Keratinocyte (primary cell): Measurements from ENCODE around the gene RNMT. TPM values are rescaled to one million over a fixed set of nuclear protein-coding genes. Genes with fewer than 3 reads are reported as not detected.
A peak's percentile ranks its signal among the peaks of the same experiment; 100 is the strongest.

Experiments used
- DNase-seq: peaks from one replicate; pipeline ENCODE4 v3.0.0-alpha.2; 2011; ENCODE audit warnings: low read depth, missing footprints, low spot score
- FAIRE-seq: peaks from 2 replicates; lab custom pipeline; 2011; peaks lifted over from hg19 to GRCh38; lab: Jason Lieb, UNC
- H2AFZ ChIP-seq: 2 replicates; pipeline ENCODE4 v1.6.0; 2012; ENCODE audit warnings: low read length, control low read depth, inconsistent platforms; ENCODE audit not compliant: control insufficient read depth
- H3K27ac ChIP-seq: 2 replicates; pipeline ENCODE4 v1.5.1; 2011; ENCODE audit warnings: low read length; ENCODE audit not compliant: control insufficient read depth, insufficient read depth
- H3K27me3 ChIP-seq: 3 replicates; pipeline ENCODE4 v1.6.0; 2011; ENCODE audit warnings: low read length; ENCODE audit not compliant: control insufficient read depth, insufficient read depth; ENCODE audit errors: extremely low read depth
- H3K36me3 ChIP-seq, 2 experiments: 2 replicates in 1 of 2; 3 replicates in 1 of 2; pipeline ENCODE4 v1.5.1; 2011; ENCODE audit warnings: low read length in 2 of 2, mild to moderate bottlenecking in 1 of 2; ENCODE audit not compliant: control insufficient read depth in 2 of 2, insufficient read depth in 2 of 2; ENCODE audit errors: extremely low read depth in 1 of 2
- H3K4me1 ChIP-seq: 3 replicates; pipeline ENCODE4 v1.5.1; 2011; ENCODE audit warnings: low read length; ENCODE audit not compliant: control insufficient read depth, insufficient read depth; ENCODE audit errors: extremely low read depth
- H3K4me2 ChIP-seq: 3 replicates; pipeline ENCODE4 v1.6.0; 2011; ENCODE audit warnings: low read depth, low read length; ENCODE audit not compliant: control insufficient read depth, insufficient read depth; ENCODE audit errors: extremely low read depth
- H3K4me3 ChIP-seq, 3 experiments: fragments of 200-600 bp in 1 of 3; sonication (generic) in 1 of 3; 2 replicates in 2 of 3; 3 replicates in 1 of 3; pipeline ENCODE4 v1.5.1; 2011 to 2016; ENCODE audit warnings: low read length in 3 of 3, mild to moderate bottlenecking in 3 of 3, control low read depth in 2 of 3, inconsistent platforms in 1 of 3, low read depth in 1 of 3, mixed read lengths in 1 of 3, mixed run types in 1 of 3, moderate library complexity in 1 of 3; ENCODE audit not compliant: control insufficient read depth in 2 of 3, insufficient read depth in 2 of 3; ENCODE audit errors: extremely low read depth in 1 of 3
- H3K79me2 ChIP-seq: 2 replicates; pipeline ENCODE4 v1.6.0; 2012; ENCODE audit warnings: low read length; ENCODE audit not compliant: control insufficient read depth, insufficient read depth
- H3K9ac ChIP-seq: 3 replicates; pipeline ENCODE4 v1.6.0; 2011; ENCODE audit warnings: low read length; ENCODE audit not compliant: control insufficient read depth, insufficient read depth; ENCODE audit errors: extremely low read depth
- H3K9me1 ChIP-seq: 3 replicates; pipeline ENCODE4 v1.6.0; 2011; ENCODE audit warnings: low read length; ENCODE audit not compliant: control insufficient read depth, insufficient read depth; ENCODE audit errors: extremely low read depth
- H3K9me3 ChIP-seq: 2 replicates; pipeline ENCODE4 v1.5.1; 2012; ENCODE audit warnings: low read depth, low read length; ENCODE audit not compliant: control insufficient read depth
- H4K20me1 ChIP-seq: 3 replicates; pipeline ENCODE4 v1.6.0; 2011; ENCODE audit warnings: low read length; ENCODE audit not compliant: control insufficient read depth, insufficient read depth; ENCODE audit errors: extremely low read depth
- CTCF ChIP-seq, 3 experiments: IDR thresholded peaks in 1 of 3; conservative IDR thresholded peaks in 1 of 3; optimal IDR thresholded peaks in 1 of 3; 2 replicates in 2 of 3; 3 replicates in 1 of 3; pipeline versions ENCODE3 to v1.5.1; 2011; ENCODE audit warnings: low read length in 3 of 3, mild to moderate bottlenecking in 3 of 3, moderate library complexity in 2 of 3, control low read depth in 1 of 3, inconsistent platforms in 1 of 3; ENCODE audit not compliant: insufficient read depth in 2 of 3; ENCODE audit errors: extremely low read depth in 1 of 3
- EZH2 ChIP-seq: IDR thresholded peaks from one replicate; pipeline ENCODE4 v1.6.1; 2012; ENCODE audit warnings: inconsistent platforms, mild to moderate bottlenecking, low read length, moderate library complexity
- dilution Hi-C: fragments of 300-500 bp; cut with MboI; formaldehyde crosslinking; loops from one replicate; pipeline ENCODE4 v1.7.0; 2020; ENCODE audit warnings: low sequenced_read_pairs; ENCODE audit not compliant: extremely low pct_ligation_motif_present
- polyA plus RNA-seq, 5 experiments: library from polyadenylated mRNA; depleted of rRNA in 3 of 5; stranded (reverse) in 3 of 5; stranded (forward) in 1 of 5; unstranded in 1 of 5; fragments of >200 nt; gene quantifications; 1 replicate in 1 of 5; 2 replicates in 3 of 5; 3 replicates in 1 of 5; pipeline versions ENCODE4 v1.2.1 to v1.2.3, GENCODE V29; 2011 to 2012; ENCODE audit warnings: missing spikeins in 2 of 5, low read depth in 1 of 5, low replicate concordance in 1 of 5

Gene RNMT
- polyA plus RNA-seq, 1 donor (not counting 4 experiments of a cell fraction or from before 2014, with no cell fraction given) = 22.6 TPM

GRCh38 chr18:13725566-13726231 lies 774 bp upstream of the RNMT start:
- no peak for DNase-seq
- no peaks in the 10 kb centered on the region for H3K27me3 ChIP-seq
- peak overlapping the region; percentile 96 for H3K9ac ChIP-seq
- FAIRE-seq = no peak
- H4K20me1 ChIP-seq = no peaks in the 10 kb centered on the region
- H3K36me3 ChIP-seq = peaks cover 7% of the 10 kb centered on the region in 2 experiments
- H3K4me2 ChIP-seq = peak overlapping the region; percentile 66
- dilution Hi-C loops = no loop called here
- H3K9me1 ChIP-seq = no peaks in the 10 kb centered on the region
- H3K79me2 ChIP-seq = peaks cover 96% of the 10 kb centered on the region
- TF ChIP-seq CTCF (optimal IDR thresholded peaks at IDR 0.05 in 1 of 3, IDR thresholded peaks at IDR 0.05 in 1 of 3, conservative IDR thresholded peaks at IDR 0.05 in 1 of 3; ENCODE audit: extremely low read depth in 1 of 3, insufficient read depth in 2 of 3, low read length in 3 of 3) (no peak), EZH2 (no peak)
- no peaks in the 10 kb centered on the region for H3K9me3 ChIP-seq
- H3K27ac ChIP-seq = peak overlapping the region; percentile 92
- peaks cover 10% of the 10 kb centered on the region for H3K4me1 ChIP-seq
- peak overlapping the region; percentile 82 to 92 (median 85) for H3K4me3 ChIP-seq
- H2AFZ ChIP-seq = peak overlapping the region; percentile 78

- peaks cover 87% of the 10 kb centered on the region for H3K79me2 ChIP-seq
- peak overlapping the region; percentile 82 to 92 (median 85) for H3K4me3 ChIP-seq
- H3K9me1 ChIP-seq = no peaks in the 10 kb centered on the region
- H2AFZ ChIP-seq = peak overlapping the region; percentile 95
- FAIRE-seq = no peak
- H3K27me3 ChIP-seq = no peaks in the 10 kb centered on the region
- H3K27ac ChIP-seq = peak overlapping the region; percentile 92
- no peak for TF ChIP-seq EZH2
- TF ChIP-seq CTCF (optimal IDR thresholded peaks at IDR 0.05 in 1 of 3, IDR thresholded peaks at IDR 0.05 in 1 of 3, conservative IDR thresholded peaks at IDR 0.05 in 1 of 3; ENCODE audit: extremely low read depth in 1 of 3, insufficient read depth in 2 of 3, low read length in 3 of 3) = no peak
- no peaks in the 10 kb centered on the region for H3K9me3 ChIP-seq
- DNase-seq = no peak
- H4K20me1 ChIP-seq = no peaks in the 10 kb centered on the region
- peaks cover 10% of the 10 kb centered on the region for H3K4me1 ChIP-seq
- H3K36me3 ChIP-seq = peaks cover 1 to 7% of the 10 kb centered on the region in 2 experiments
- H3K9ac ChIP-seq = peak overlapping the region; percentile 96
- H3K4me2 ChIP-seq = peak overlapping the region; percentile 74
- dilution Hi-C loops = no loop called here
Measured at GRCh38 chr18:13726972-13727331, 479 bp downstream of the RNMT start.
